Cardiac muscle cell (in vitro differentiated cells and primary cell): ENCODE measurements around the gene ARHGEF25. TPM values are rescaled to one million over a fixed set of nuclear protein-coding genes. Genes with fewer than 3 reads are reported as not detected.

Experiments used
- DNase-seq, 2 donors: peaks; one replicate each; pipeline versions ENCODE4 v3.0.0 to v3.0.0-alpha.2; 2010 to 2017; ENCODE audit warnings: low read depth in 1 of 2, low spot score in 1 of 2
- H3K27ac ChIP-seq: fragments of 200-600 bp; sonication (generic); 2 replicates; pipeline ENCODE4 v1.5.1; 2016
- H3K27me3 ChIP-seq: fragments of 200-600 bp; sonication (generic); 2 replicates; pipeline ENCODE4 v1.6.0; 2016; ENCODE audit warnings: control low read depth
- H3K36me3 ChIP-seq: fragments of 200-600 bp; sonication (generic); 2 replicates; pipeline ENCODE4 v1.5.1; 2016; ENCODE audit warnings: control low read depth
- H3K4me1 ChIP-seq: fragments of 200-600 bp; sonication (generic); 2 replicates; pipeline ENCODE4 v1.8.1; 2017; ENCODE audit warnings: low read depth, mild to moderate bottlenecking, mixed run types
- H3K4me3 ChIP-seq: fragments of 200-600 bp; sonication (generic); 2 replicates; pipeline ENCODE4 v1.5.1; 2016; ENCODE audit warnings: mild to moderate bottlenecking
- H3K9me3 ChIP-seq: fragments of 200-600 bp; sonication (generic); 2 replicates; pipeline ENCODE4 v1.5.1; 2017; ENCODE audit warnings: low read depth, mild to moderate bottlenecking, control low read depth
- polyA plus RNA-seq: library from polyadenylated mRNA; unstranded; fragments of >200 nt; fragmentation: Nextera tagmentation; extraction: Ambion mirVana; gene quantifications from 2 replicates; pipeline ENCODE4 v1.2.1, GENCODE V29; 2016
- total RNA-seq: library from RNA; depleted of rRNA; stranded (reverse); fragments of >200 nt; gene quantifications from 2 replicates; pipeline ENCODE4 v1.2.3, GENCODE V29; 2016
- TF ChIP-seq, protein P1 (sequence below): IDR thresholded peaks from 2 replicates; pipeline ENCODE4 v1.5.1; 2012; ENCODE audit warnings: low read depth, mild to moderate bottlenecking, low read length

The ARHGEF25 gene
- total and polyA plus RNA-seq, 2 experiments from 2014 or later, result 2.0 to 38.6 TPM

DNA sequence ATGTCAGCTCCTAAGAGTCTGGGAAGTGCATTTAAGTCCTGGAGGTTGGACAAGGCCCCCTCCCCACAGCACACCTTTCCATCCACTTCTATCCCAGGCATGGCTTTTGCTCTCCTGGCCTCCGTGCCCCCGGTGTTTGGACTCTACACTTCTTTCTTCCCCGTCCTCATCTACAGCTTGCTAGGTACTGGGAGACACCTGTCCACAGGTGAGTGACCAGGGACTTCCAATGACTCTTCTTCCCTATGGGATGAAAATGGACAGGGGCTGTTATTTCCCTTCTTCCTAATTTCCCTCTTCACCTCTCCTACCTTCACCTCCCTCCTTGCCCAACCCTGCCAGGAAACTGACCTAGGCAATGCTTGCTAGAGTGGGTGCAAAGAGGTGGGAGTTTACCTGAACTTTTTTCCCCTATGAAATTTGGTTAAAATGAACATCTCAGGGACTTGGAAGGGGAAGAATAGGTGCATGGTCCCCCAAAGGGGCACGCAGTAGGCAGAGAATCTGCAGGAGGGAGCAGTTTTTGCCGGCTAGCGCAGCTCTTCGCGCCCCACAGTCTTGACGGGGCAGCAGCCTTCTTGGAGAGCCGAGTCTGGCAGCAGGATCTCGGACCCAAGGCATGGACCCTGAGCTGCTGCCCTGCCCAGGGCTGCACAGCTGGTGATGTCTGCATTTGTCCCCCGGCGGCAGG, 9.2 kb downstream of the ARHGEF25 start:
- Histone ChIP-seq H3K4me1 (peaks cover 5% of the 10 kb centered on the region), H3K4me3 (no peak overlapping the region), H3K9me3 (no peaks in the 10 kb centered on the region), H3K27ac (no peak overlapping the region), H3K36me3 (no peaks in the 10 kb centered on the region), H3K27me3 (peaks cover 100% of the 10 kb centered on the region)
- TF ChIP-seq, protein P1, sequence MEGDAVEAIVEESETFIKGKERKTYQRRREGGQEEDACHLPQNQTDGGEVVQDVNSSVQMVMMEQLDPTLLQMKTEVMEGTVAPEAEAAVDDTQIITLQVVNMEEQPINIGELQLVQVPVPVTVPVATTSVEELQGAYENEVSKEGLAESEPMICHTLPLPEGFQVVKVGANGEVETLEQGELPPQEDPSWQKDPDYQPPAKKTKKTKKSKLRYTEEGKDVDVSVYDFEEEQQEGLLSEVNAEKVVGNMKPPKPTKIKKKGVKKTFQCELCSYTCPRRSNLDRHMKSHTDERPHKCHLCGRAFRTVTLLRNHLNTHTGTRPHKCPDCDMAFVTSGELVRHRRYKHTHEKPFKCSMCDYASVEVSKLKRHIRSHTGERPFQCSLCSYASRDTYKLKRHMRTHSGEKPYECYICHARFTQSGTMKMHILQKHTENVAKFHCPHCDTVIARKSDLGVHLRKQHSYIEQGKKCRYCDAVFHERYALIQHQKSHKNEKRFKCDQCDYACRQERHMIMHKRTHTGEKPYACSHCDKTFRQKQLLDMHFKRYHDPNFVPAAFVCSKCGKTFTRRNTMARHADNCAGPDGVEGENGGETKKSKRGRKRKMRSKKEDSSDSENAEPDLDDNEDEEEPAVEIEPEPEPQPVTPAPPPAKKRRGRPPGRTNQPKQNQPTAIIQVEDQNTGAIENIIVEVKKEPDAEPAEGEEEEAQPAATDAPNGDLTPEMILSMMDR, result no peak
- DNase-seq, result no peak

DNA sequence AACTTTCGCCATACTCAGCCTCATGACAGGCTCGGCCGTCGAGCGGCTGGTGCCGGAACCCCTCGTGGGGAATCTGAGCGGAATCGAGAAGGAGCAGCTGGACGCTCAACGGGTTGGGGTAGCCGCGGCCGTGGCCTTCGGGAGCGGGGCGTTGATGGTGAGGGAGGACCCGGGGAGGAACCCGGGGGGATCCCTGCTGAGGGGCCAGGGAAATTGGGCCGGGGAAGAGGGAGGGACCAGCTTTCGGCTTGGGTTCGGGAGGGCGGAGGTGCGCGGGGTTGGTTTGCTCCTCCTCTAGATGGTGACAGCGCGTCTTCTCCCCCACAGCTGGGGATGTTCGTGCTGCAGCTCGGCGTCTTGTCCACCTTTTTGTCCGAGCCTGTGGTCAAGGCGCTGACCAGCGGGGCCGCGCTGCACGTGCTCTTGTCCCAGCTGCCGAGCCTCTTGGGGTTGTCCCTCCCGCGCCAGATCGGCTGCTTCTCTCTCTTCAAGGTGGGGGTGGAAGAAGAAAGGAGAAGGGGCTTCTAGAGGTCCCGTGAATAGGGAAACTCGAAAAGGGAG, 9.8 kb downstream of the ARHGEF25 start:
- no peaks in the 10 kb centered on the region for H3K36me3 ChIP-seq
- H3K9me3 ChIP-seq, result no peaks in the 10 kb centered on the region
- no peak for DNase-seq
- TF ChIP-seq, protein P1, result no peak
- peaks cover 100% of the 10 kb centered on the region for H3K27me3 ChIP-seq
- peaks cover 5% of the 10 kb centered on the region for H3K4me1 ChIP-seq
- H3K4me3 ChIP-seq, result peak overlapping the region; percentile 27
- no peak overlapping the region for H3K27ac ChIP-seq

DNA sequence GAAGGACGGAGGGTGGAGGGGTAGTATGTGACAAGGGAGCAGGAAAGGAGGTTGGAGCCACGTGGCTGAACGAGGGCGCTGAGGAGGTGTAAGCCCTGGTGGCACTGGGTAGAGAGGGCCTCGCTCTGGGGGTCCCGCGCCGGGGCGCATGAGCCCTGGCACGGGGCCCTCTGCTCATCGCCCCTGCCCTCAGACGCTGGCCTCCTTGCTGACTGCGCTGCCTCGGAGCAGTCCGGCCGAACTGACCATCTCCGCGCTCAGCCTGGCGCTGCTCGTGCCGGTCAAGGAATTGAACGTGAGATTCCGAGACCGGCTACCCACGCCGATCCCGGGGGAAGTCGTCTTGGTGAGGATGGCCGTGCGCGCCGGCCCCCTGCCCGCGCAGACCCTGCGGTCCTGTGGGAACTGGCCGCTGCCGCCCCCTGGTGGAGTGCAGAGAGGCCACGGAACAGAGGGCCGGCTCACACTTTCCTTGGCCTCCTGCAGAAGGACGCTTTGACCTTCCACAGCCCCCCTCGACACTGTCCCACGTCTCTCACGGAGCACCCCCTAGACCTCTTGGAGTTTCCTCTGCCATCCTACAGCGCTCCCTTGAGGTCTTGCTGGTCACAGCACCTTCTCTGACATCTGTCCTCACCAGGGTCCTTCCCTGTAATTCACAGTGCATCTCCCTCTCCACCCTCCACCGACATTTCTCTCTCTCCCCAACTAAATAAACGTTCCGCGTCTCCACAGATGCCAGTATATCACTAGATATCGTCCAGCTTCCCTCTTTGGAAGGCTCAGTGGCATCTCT, 10.5 kb downstream of the ARHGEF25 start:
- no peaks in the 10 kb centered on the region for H3K9me3 ChIP-seq
- TF ChIP-seq, protein P1, result peak; percentile 93
- peak overlapping the region; percentile 27 for H3K4me3 ChIP-seq
- H3K27me3 ChIP-seq, result peaks cover 100% of the 10 kb centered on the region
- peak; percentile 53 to 79 for DNase-seq
- no peaks in the 10 kb centered on the region for H3K36me3 ChIP-seq
- H3K4me1 ChIP-seq, result peaks cover 5% of the 10 kb centered on the region
- H3K27ac ChIP-seq, result no peak overlapping the region

DNA sequence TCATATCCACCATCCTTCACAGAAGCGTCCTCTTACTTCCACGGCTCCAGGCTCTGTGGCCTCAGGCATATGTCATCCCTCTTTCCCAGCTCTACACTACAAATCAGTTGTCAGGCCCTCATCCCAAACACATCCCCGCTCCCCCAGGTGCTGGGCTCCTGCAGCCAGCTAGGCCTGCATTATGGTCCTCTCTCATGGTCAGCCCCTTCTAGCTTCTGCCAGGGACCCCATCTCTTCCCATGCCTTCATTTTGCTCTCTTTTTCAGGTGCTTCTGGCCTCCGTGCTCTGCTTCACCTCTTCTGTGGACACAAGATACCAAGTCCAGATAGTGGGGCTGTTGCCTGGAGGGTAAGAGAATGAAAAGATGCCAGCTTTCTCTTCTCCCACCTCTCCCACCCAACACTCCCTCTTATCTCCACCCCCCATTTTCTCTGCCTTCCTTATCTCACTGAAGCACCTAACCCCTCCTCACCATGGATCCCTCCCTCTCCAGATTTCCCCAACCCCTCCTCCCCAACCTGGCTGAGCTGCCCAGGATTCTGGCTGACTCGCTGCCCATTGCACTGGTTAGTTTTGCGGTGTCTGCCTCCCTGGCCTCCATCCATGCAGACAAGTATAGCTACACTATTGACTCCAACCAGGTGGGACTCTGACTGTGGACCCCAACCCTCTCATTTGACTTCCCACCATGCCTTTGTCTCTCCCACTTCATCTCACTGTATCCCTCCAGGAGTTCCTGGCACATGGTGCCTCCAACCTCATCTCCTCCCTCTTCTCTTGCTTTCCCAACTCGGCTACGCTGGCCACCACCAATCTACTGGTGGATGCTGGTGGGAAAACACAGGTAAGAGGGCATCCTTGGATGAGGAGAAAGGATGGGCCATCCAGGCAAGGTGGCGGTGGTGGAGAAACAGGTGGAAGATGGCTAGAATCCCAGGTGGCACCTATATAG, 11.3 kb downstream of the ARHGEF25 start:
- Histone ChIP-seq H3K27me3 (peaks cover 100% of the 10 kb centered on the region), H3K4me3 (no peak overlapping the region), H3K27ac (no peak overlapping the region), H3K9me3 (no peaks in the 10 kb centered on the region), H3K36me3 (no peaks in the 10 kb centered on the region), H3K4me1 (peaks cover 5% of the 10 kb centered on the region)
- DNase-seq, result no peak
- TF ChIP-seq, protein P1, result no peak

DNA sequence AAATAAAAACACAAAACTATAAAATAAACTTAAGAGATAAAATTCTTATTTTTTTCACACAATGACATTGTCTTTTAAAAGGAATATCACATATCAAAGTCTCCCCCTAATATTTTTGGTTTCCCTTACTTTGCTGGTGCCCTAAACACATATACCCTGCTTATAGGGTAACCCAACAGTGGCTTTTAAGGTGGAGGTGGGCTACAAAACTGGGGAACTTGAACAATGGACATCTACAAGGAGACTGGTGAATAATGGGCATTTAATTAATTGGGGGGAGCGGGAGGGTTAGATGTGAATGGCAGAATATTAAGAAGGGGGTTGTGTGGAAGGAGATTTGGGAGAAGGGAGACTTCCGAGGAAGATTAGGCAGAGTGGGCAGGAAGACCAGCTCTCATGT, 12.2 kb downstream of the ARHGEF25 start:
- H3K27me3 ChIP-seq, result peaks cover 100% of the 10 kb centered on the region
- peaks cover 5% of the 10 kb centered on the region for H3K4me1 ChIP-seq
- H3K36me3 ChIP-seq, result no peaks in the 10 kb centered on the region
- no peaks in the 10 kb centered on the region for H3K9me3 ChIP-seq
- DNase-seq, result no peak
- H3K4me3 ChIP-seq, result no peak overlapping the region
- no peak overlapping the region for H3K27ac ChIP-seq
- TF ChIP-seq, protein P1, result no peak
